ENCODE results near the gene DYNLL2. TPM values are rescaled to one million over a fixed set of nuclear protein-coding genes. Genes with fewer than 3 reads are reported as not detected.

DYNLL2 gene
- total RNA-seq, 4 donors from 2014 or later: 35.6 to 51.0 (median 41.2) TPM

GRCh38 chr17:58086953-58087352 lies 3.7 kb downstream of the DYNLL2 start:
- no peak for DNase-seq
- Histone ChIP-seq H3K9me3 (no peaks in the 10 kb centered on the region), H3K27me3 (no peaks in the 10 kb centered on the region), H3K36me3 (peaks cover 37 to 44% of the 10 kb centered on the region in 2 donors), H3K4me3 (replicated peaks in 1 of 3) (no peak overlapping the region), H3K27ac (no peak overlapping the region), H3K4me1 (peaks cover 39 to 40% of the 10 kb centered on the region in 2 donors)
- WGBS, 2 donors: 72 to 77% methylated on average over 8 of the region's 8 CpGs
- intact Hi-C loops (cut with DNase I): no loop called here
- TF ChIP-seq CTCF (IDR thresholded peaks at IDR 0.05): no peak
- no peak for TF ChIP-seq POLR2A (IDR thresholded peaks at IDR 0.05)

GRCh38 chr17:58088624-58089023 lies 5.4 kb downstream of the DYNLL2 start:
- intact Hi-C loops (cut with DNase I): no loop called here
- H3K4me1 ChIP-seq: peaks cover 29 to 31% of the 10 kb centered on the region in 2 donors
- 85 to 87% methylated on average over 5 of the region's 5 CpGs for WGBS, 2 donors
- H3K36me3 ChIP-seq: peaks cover 44 to 59% of the 10 kb centered on the region in 2 donors
- no peaks in the 10 kb centered on the region for H3K9me3 ChIP-seq
- no peak for DNase-seq
- no peak overlapping the region for H3K27ac ChIP-seq
- H3K27me3 ChIP-seq: no peaks in the 10 kb centered on the region
- no peak overlapping the region for H3K4me3 ChIP-seq (replicated peaks in 1 of 3)
- TF ChIP-seq CTCF (IDR thresholded peaks at IDR 0.05) (no peak), POLR2A (IDR thresholded peaks at IDR 0.05) (no peak)

- peaks cover 44 to 59% of the 10 kb centered on the region in 2 donors for H3K36me3 ChIP-seq
Observed at GRCh38 chr17:58089111-58089510, 5.9 kb downstream of the DYNLL2 start.

GRCh38 chr17:58091024-58091567 lies 7.9 kb downstream of the DYNLL2 start:
- TF ChIP-seq CTCF (IDR thresholded peaks at IDR 0.05) (no peak), POLR2A (IDR thresholded peaks at IDR 0.05) (no peak)
- H3K27me3 ChIP-seq: no peaks in the 10 kb centered on the region
- no peak overlapping the region for H3K27ac ChIP-seq
- DNase-seq: no peak
- peaks cover 12 to 16% of the 10 kb centered on the region in 2 donors for H3K4me1 ChIP-seq
- no peaks in the 10 kb centered on the region for H3K9me3 ChIP-seq
- H3K4me3 ChIP-seq (replicated peaks in 1 of 3): no peak overlapping the region
- 86 to 94% methylated on average over 2 of the region's 2 CpGs for WGBS, 2 donors
- peaks cover 44 to 59% of the 10 kb centered on the region in 2 donors for H3K36me3 ChIP-seq
- intact Hi-C loops (cut with DNase I): no loop called here

More at GRCh38 chr17:58089111-58089510, 5.9 kb downstream of the DYNLL2 start:
- TF ChIP-seq POLR2A (IDR thresholded peaks at IDR 0.05) (no peak), CTCF (IDR thresholded peaks at IDR 0.05) (no peak)
- no peak overlapping the region for H3K4me3 ChIP-seq (replicated peaks in 1 of 3)
- no peak overlapping the region for H3K27ac ChIP-seq
- peaks cover 29 to 30% of the 10 kb centered on the region in 2 donors for H3K4me1 ChIP-seq
- no peaks in the 10 kb centered on the region for H3K9me3 ChIP-seq
- intact Hi-C loops (cut with DNase I): no loop called here
- no peak for DNase-seq
- 91 to 92% methylated on average over 11 of the region's 11 CpGs for WGBS, 2 donors
- no peaks in the 10 kb centered on the region for H3K27me3 ChIP-seq

- no peak for TF ChIP-seq CTCF (IDR thresholded peaks at IDR 0.05)
- no peak for TF ChIP-seq POLR2A (IDR thresholded peaks at IDR 0.05)
- Histone ChIP-seq H3K36me3 (peaks cover 44 to 55% of the 10 kb centered on the region in 2 donors), H3K4me1 (peaks cover 1 to 5% of the 10 kb centered on the region in 2 donors), H3K4me3 (replicated peaks in 1 of 3) (no peak overlapping the region), H3K9me3 (no peaks in the 10 kb centered on the region), H3K27ac (no peak overlapping the region), H3K27me3 (no peaks in the 10 kb centered on the region)
- intact Hi-C loops (cut with DNase I): no loop called here
- no peak for DNase-seq
- WGBS, 2 donors: 74 to 84% methylated on average over 4 of the region's 4 CpGs
Observed at GRCh38 chr17:58092101-58092796, 9.0 kb downstream of the DYNLL2 start.
